OCI-LY7 (cell line): ENCODE data around the gene FEZ2. TPM values are rescaled to one million over a fixed set of nuclear protein-coding genes. Genes with fewer than 3 reads are reported as not detected.
A peak's percentile ranks its signal among the peaks of the same experiment; 100 is the strongest.

Source experiments
- BruUV-seq: library from RNA; stranded (reverse); fragments of 400-500 nt; replicated peaks from 2 replicates; lab custom pipeline; 2021; lab: Mats Ljungman, UMichigan
- CTCF ChIA-PET: fragments of 300-600 bp; sonication (Branson Sonifier 250); formaldehyde crosslinking; loops from one replicate; lab custom pipeline; 2022; ENCODE audit warnings: antibody characterized with exemption; ENCODE audit not compliant: unreplicated experiment; lab: Charles Lee
- POLR2A ChIA-PET: fragments of 300-600 bp; sonication (Branson Sonifier 250); formaldehyde crosslinking; loops from one replicate; lab custom pipeline; 2022; ENCODE audit warnings: antibody characterized with exemption; lab: Charles Lee
- DNase-seq: peaks from one replicate; pipeline ENCODE4 v3.0.0-alpha.2; 2015; ENCODE audit warnings: low spot score
- H2AFZ ChIP-seq: fragments of 200-600 bp; sonication (generic), shearing (Covaris generic); 2 replicates; pipeline ENCODE4 v1.6.1; 2014; ENCODE audit warnings: mild to moderate bottlenecking, antibody characterized with exemption, low read length, moderate library complexity
- H3K27ac ChIP-seq: fragments of 200-600 bp; sonication (generic); 2 replicates; pipeline ENCODE4 v1.5.1; 2014; ENCODE audit warnings: mixed run types, low read depth, mild to moderate bottlenecking, moderate library complexity, low read length, inconsistent platforms; ENCODE audit not compliant: poor library complexity, severe bottlenecking
- H3K36me3 ChIP-seq: fragments of 200-600 bp; sonication (generic); 2 replicates; pipeline ENCODE4 v1.6.1; 2014; ENCODE audit warnings: mild to moderate bottlenecking, antibody characterized with exemption, low read length, moderate library complexity, mixed read lengths; ENCODE audit not compliant: insufficient read depth
- H3K4me1 ChIP-seq: fragments of 200-600 bp; sonication (generic); 2 replicates; pipeline ENCODE4 v1.5.1; 2014; ENCODE audit warnings: mild to moderate bottlenecking, low read length; ENCODE audit not compliant: insufficient read depth, poor library complexity, severe bottlenecking
- H3K4me2 ChIP-seq: fragments of 200-600 bp; sonication (generic); 2 replicates; pipeline ENCODE4 v1.6.1; 2014; ENCODE audit warnings: mild to moderate bottlenecking, low read length
- H3K4me3 ChIP-seq: fragments of 200-600 bp; sonication (generic); 2 replicates; pipeline ENCODE4 v1.5.1; 2014; ENCODE audit warnings: mild to moderate bottlenecking, low read depth, low read length; ENCODE audit not compliant: poor library complexity, severe bottlenecking
- H3K79me2 ChIP-seq: fragments of 200-600 bp; sonication (generic); 2 replicates; pipeline ENCODE4 v1.6.1; 2016; ENCODE audit warnings: low read depth, mild to moderate bottlenecking, low read length, moderate library complexity, mixed read lengths; ENCODE audit not compliant: insufficient read depth
- H3K9me2 ChIP-seq: fragments of 200-600 bp; sonication (generic); 2 replicates; pipeline ENCODE4 v1.6.1; 2016; ENCODE audit warnings: mild to moderate bottlenecking, low read length, mixed read lengths; ENCODE audit not compliant: insufficient read depth
- H3K9me3 ChIP-seq: fragments of 200-600 bp; sonication (generic); 2 replicates; pipeline ENCODE4 v1.6.1; 2014; ENCODE audit warnings: mild to moderate bottlenecking, mixed run types, low read length, mixed read lengths
- H4K20me1 ChIP-seq: fragments of 200-600 bp; sonication (generic); 2 replicates; pipeline ENCODE4 v1.6.1; 2014; ENCODE audit warnings: mild to moderate bottlenecking, antibody characterized with exemption, low read length, moderate library complexity, mixed read lengths; ENCODE audit not compliant: insufficient read depth
- CTCF ChIP-seq: fragments of 200-600 bp; sonication (generic); conservative IDR thresholded peaks from 2 replicates; pipeline ENCODE4 v1.5.1; 2014; ENCODE audit warnings: mild to moderate bottlenecking, antibody characterized with exemption, low read length, moderate library complexity, mixed read lengths
- EZH2phosphoT487 ChIP-seq: fragments of 200-600 bp; sonication (generic); IDR thresholded peaks from 2 replicates; pipeline ENCODE4 v1.6.1; 2018; ENCODE audit warnings: low read depth, borderline replicate concordance, mild to moderate bottlenecking, mixed run types, antibody characterized with exemption, low read length, moderate library complexity, mixed read lengths
- intact Hi-C: fragments of 100-400 bp; cut with micrococcal nuclease; formaldehyde crosslinking; loops from one replicate; pipeline ENCODE4 v1.10.0; 2022; ENCODE audit not compliant: unreplicated experiment
- total RNA-seq, 2 experiments: library from RNA; depleted of rRNA in 1 of 2; stranded (reverse); fragments of >200 nt in 1 of 2; shearing (Covaris generic) in 1 of 2; gene quantifications; 2 replicates each; pipeline ENCODE4 v1.2.3, GENCODE V29; 2014 to 2022

FEZ2 gene
- total RNA-seq, 2 experiments from 2014 or later = 17.1 to 23.2 TPM

- Histone ChIP-seq H3K79me2 (no peaks in the 10 kb centered on the region), H3K4me1 (no peaks in the 10 kb centered on the region), H3K9me2 (no peaks in the 10 kb centered on the region), H3K27ac (no peak overlapping the region), H3K4me3 (no peak overlapping the region), H2AFZ (no peak overlapping the region), H3K9me3 (no peaks in the 10 kb centered on the region), H3K4me2 (no peak overlapping the region), H4K20me1 (no peaks in the 10 kb centered on the region), H3K36me3 (peaks cover 73% of the 10 kb centered on the region)
- POLR2A ChIA-PET = interaction anchor here (0.6 to 0.9 kb wide), 3 partner anchors 8 to 114 kb away, joined by 3 to 5 read pairs (median 5); no protein-coding TSS in a partner anchor
- TF ChIP-seq EZH2phosphoT487 (no peak), CTCF (no peak)
- no peak for DNase-seq
- intact Hi-C loops = no loop called here
- CTCF ChIA-PET = no interaction called here
- no TSS peak for BruUV-seq
Measured at GRCh38 chr2:36550006-36550405, 48.0 kb downstream of the FEZ2 start.

- H3K4me3 ChIP-seq = no peak overlapping the region
- TF ChIP-seq EZH2phosphoT487 (no peak), CTCF (no peak)
- CTCF ChIA-PET = no interaction called here
- no peaks in the 10 kb centered on the region for H3K4me1 ChIP-seq
- H4K20me1 ChIP-seq = no peaks in the 10 kb centered on the region
- BruUV-seq = TSS peak; percentile 61
- H3K9me2 ChIP-seq = no peaks in the 10 kb centered on the region
- H3K27ac ChIP-seq = no peak overlapping the region
- H3K9me3 ChIP-seq = no peaks in the 10 kb centered on the region
- no peak for DNase-seq
- no peak overlapping the region for H2AFZ ChIP-seq
- H3K36me3 ChIP-seq = peaks cover 71% of the 10 kb centered on the region
- H3K79me2 ChIP-seq = no peaks in the 10 kb centered on the region
- intact Hi-C loops = no loop called here
- no peak overlapping the region for H3K4me2 ChIP-seq
- POLR2A ChIA-PET = interaction anchor here (0.7 to 0.9 kb wide), 3 partner anchors 9 to 115 kb away, joined by 3 to 5 read pairs (median 4); no protein-coding TSS in a partner anchor
Measured at GRCh38 chr2:36549165-36549574, 48.8 kb downstream of the FEZ2 start.

DNA sequence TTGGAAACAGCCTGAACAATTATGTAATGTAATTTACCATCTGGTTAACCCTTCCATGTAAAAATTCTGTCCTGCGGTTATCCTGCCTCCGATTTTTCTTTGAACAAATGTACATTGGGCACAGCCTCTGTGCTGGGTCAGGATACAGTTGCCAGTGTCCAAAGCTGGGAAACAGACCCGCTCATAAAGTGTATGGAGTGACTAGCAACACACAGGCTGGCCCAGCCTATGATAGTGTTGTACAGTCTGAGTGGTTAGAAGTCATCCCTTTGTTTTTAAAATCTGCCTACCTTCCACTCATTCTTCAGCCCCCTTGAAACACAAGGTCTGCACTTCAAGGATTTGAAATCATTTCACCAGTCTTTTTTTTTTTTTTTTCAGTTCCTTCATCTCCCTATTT lies 50.1 kb downstream of the FEZ2 start:
- Histone ChIP-seq H3K4me3 (no peak overlapping the region), H3K79me2 (no peaks in the 10 kb centered on the region), H3K9me3 (no peaks in the 10 kb centered on the region), H3K4me2 (no peak overlapping the region), H3K27ac (no peak overlapping the region), H3K4me1 (no peaks in the 10 kb centered on the region), H3K36me3 (peaks cover 72% of the 10 kb centered on the region), H3K9me2 (no peaks in the 10 kb centered on the region), H2AFZ (no peak overlapping the region), H4K20me1 (no peaks in the 10 kb centered on the region)
- TF ChIP-seq CTCF (no peak), EZH2phosphoT487 (no peak)
- ChIA-PET POLR2A (no interaction called here), CTCF (no interaction called here)
- no peak for DNase-seq
- intact Hi-C loops = no loop called here
- no TSS peak for BruUV-seq
